SK-N-SH treated with all-trans-retinoic acid at 6 μM for 48 hours (cell line): Measurements from ENCODE around the gene KRTAP10-7.
A peak's percentile ranks its signal among the peaks of the same experiment; 100 is the strongest.

Source experiments
- ATAC-seq: fragments of 200-7000 bp; cut with Tn5 transposase; 3 replicates; pipeline ENCODE4 v1.9.1; 2020; ENCODE audit warnings: mild to moderate bottlenecking, moderate library complexity
- BACH2 ChIP-seq: fragments of 250-450 bp; sonication (Bioruptor Pico); IDR thresholded peaks from 2 replicates; pipeline ENCODE4 v1.9.0; 2021; ENCODE audit warnings: mild to moderate bottlenecking, borderline replicate concordance
- CSDC2 ChIP-seq: fragments of 250-450 bp; sonication (Bioruptor Pico); IDR thresholded peaks from 2 replicates; pipeline ENCODE4 v1.5.0; 2020; ENCODE audit warnings: mild to moderate bottlenecking, moderate library complexity
- ESRRG ChIP-seq: fragments of 250-450 bp; sonication (Bioruptor Pico); IDR thresholded peaks from 2 replicates; pipeline ENCODE4 v1.6.1; 2021; ENCODE audit warnings: mild to moderate bottlenecking
- GLIS3 ChIP-seq: fragments of 250-450 bp; sonication (Bioruptor Pico); IDR thresholded peaks from 2 replicates; pipeline ENCODE4 v1.5.0; 2020; ENCODE audit warnings: mild to moderate bottlenecking, moderate library complexity
- ISL1 ChIP-seq: fragments of 250-450 bp; sonication (Bioruptor Pico); IDR thresholded peaks from 2 replicates; pipeline ENCODE4 v2.1.2; 2022; ENCODE audit warnings: mild to moderate bottlenecking, moderate library complexity
- OSR1 ChIP-seq: fragments of 250-450 bp; sonication (Bioruptor Pico); IDR thresholded peaks from 2 replicates; pipeline ENCODE4 v1.8.0; 2022; ENCODE audit warnings: moderate library complexity, mild to moderate bottlenecking, inconsistent platforms
- PPARA ChIP-seq: fragments of 250-450 bp; sonication (Bioruptor Pico); IDR thresholded peaks from 2 replicates; pipeline ENCODE4 v1.5.0; 2020; ENCODE audit warnings: mild to moderate bottlenecking, borderline replicate concordance
- RARB ChIP-seq: fragments of 250-450 bp; sonication (Bioruptor Pico); IDR thresholded peaks from 2 replicates; pipeline ENCODE4 v1.8.0; 2021; ENCODE audit warnings: mild to moderate bottlenecking, moderate library complexity
- TCF4 ChIP-seq: fragments of 250-450 bp; sonication (Bioruptor Pico); IDR thresholded peaks from 2 replicates; pipeline ENCODE4 v1.8.0; 2021; ENCODE audit warnings: mild to moderate bottlenecking, moderate library complexity, borderline replicate concordance
- ZC3H10 ChIP-seq: fragments of 250-450 bp; sonication (Bioruptor Pico); IDR thresholded peaks from 2 replicates; pipeline ENCODE4 v1.5.1; 2021; ENCODE audit warnings: mild to moderate bottlenecking, moderate library complexity
- ZFP3 ChIP-seq: fragments of 250-450 bp; sonication (Bioruptor Pico); IDR thresholded peaks from 2 replicates; pipeline ENCODE4 v1.5.0; 2020; ENCODE audit warnings: mild to moderate bottlenecking, moderate library complexity
- ZFP30 ChIP-seq: fragments of 450-650 bp; formaldehyde crosslinking; IDR thresholded peaks from 2 replicates; pipeline ENCODE4 v1.5.0; 2022; ENCODE audit warnings: mild to moderate bottlenecking, moderate library complexity
- ZNF565 ChIP-seq: fragments of 450-650 bp; formaldehyde crosslinking; conservative IDR thresholded peaks from 2 replicates; pipeline ENCODE4 v1.5.0; 2020; ENCODE audit warnings: low read depth, mild to moderate bottlenecking, moderate library complexity
- ZNF70 ChIP-seq: fragments of 450-650 bp; formaldehyde crosslinking; IDR thresholded peaks from 2 replicates; pipeline ENCODE4 v1.5.0; 2020; ENCODE audit warnings: mild to moderate bottlenecking, moderate library complexity
- TF ChIP-seq, protein P1 (sequence below): fragments of 250-450 bp; sonication (Bioruptor Pico); IDR thresholded peaks from 2 replicates; pipeline ENCODE4 v1.5.1; 2021; ENCODE audit warnings: mild to moderate bottlenecking, moderate library complexity
- TF ChIP-seq, protein P2 (sequence below): fragments of 250-450 bp; sonication (Bioruptor Pico); IDR thresholded peaks from 2 replicates; pipeline ENCODE4 v1.5.0; 2020; ENCODE audit warnings: mild to moderate bottlenecking, moderate library complexity
- TF ChIP-seq, protein P3 (sequence below): fragments of 250-450 bp; sonication (Bioruptor Pico); IDR thresholded peaks from 2 replicates; pipeline ENCODE4 v1.8.0; 2021; ENCODE audit warnings: low read depth, mild to moderate bottlenecking, moderate library complexity, borderline replicate concordance
- TF ChIP-seq, protein P4 (sequence below): fragments of 250-450 bp; sonication (Bioruptor Pico); IDR thresholded peaks from 2 replicates; pipeline ENCODE4 v1.5.1; 2020; ENCODE audit warnings: low read depth, mild to moderate bottlenecking, moderate library complexity
- TF ChIP-seq, protein P5 (sequence below): fragments of 250-450 bp; sonication (Bioruptor Pico); IDR thresholded peaks from 2 replicates; pipeline ENCODE4 v1.8.0; 2020; ENCODE audit warnings: mild to moderate bottlenecking, moderate library complexity, borderline replicate concordance

KRTAP10-7 gene

GRCh38 chr21:44601596-44602462 is 1.4 kb downstream of the KRTAP10-7 start (continued):
- TF ChIP-seq, protein P1, sequence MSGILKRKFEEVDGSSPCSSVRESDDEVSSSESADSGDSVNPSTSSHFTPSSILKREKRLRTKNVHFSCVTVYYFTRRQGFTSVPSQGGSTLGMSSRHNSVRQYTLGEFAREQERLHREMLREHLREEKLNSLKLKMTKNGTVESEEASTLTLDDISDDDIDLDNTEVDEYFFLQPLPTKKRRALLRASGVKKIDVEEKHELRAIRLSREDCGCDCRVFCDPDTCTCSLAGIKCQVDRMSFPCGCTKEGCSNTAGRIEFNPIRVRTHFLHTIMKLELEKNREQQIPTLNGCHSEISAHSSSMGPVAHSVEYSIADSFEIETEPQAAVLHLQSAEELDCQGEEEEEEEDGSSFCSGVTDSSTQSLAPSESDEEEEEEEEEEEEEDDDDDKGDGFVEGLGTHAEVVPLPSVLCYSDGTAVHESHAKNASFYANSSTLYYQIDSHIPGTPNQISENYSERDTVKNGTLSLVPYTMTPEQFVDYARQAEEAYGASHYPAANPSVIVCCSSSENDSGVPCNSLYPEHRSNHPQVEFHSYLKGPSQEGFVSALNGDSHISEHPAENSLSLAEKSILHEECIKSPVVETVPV (CRISPR knock-in tag): no peak
- TF ChIP-seq, protein P2, sequence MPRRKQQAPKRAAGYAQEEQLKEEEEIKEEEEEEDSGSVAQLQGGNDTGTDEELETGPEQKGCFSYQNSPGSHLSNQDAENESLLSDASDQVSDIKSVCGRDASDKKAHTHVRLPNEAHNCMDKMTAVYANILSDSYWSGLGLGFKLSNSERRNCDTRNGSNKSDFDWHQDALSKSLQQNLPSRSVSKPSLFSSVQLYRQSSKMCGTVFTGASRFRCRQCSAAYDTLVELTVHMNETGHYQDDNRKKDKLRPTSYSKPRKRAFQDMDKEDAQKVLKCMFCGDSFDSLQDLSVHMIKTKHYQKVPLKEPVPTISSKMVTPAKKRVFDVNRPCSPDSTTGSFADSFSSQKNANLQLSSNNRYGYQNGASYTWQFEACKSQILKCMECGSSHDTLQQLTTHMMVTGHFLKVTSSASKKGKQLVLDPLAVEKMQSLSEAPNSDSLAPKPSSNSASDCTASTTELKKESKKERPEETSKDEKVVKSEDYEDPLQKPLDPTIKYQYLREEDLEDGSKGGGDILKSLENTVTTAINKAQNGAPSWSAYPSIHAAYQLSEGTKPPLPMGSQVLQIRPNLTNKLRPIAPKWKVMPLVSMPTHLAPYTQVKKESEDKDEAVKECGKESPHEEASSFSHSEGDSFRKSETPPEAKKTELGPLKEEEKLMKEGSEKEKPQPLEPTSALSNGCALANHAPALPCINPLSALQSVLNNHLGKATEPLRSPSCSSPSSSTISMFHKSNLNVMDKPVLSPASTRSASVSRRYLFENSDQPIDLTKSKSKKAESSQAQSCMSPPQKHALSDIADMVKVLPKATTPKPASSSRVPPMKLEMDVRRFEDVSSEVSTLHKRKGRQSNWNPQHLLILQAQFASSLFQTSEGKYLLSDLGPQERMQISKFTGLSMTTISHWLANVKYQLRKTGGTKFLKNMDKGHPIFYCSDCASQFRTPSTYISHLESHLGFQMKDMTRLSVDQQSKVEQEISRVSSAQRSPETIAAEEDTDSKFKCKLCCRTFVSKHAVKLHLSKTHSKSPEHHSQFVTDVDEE: no peak
- TF ChIP-seq ZC3H10 (CRISPR knock-in tag) (no peak), ZNF70 (CRISPR knock-in tag) (no peak)

- ATAC-seq: peak; percentile 25; the same call in 1 of the 3 replicates
- TF ChIP-seq, protein P1 (CRISPR knock-in tag): no peak
- TF ChIP-seq GLIS3 (CRISPR knock-in tag) (no peak), RARB (no peak), ZC3H10 (CRISPR knock-in tag) (no peak), TCF4 (CRISPR knock-in tag) (no peak), CSDC2 (CRISPR knock-in tag) (no peak), OSR1 (CRISPR knock-in tag) (no peak), ZNF70 (CRISPR knock-in tag) (no peak), ESRRG (CRISPR knock-in tag) (no peak), ZNF565 (CRISPR knock-in tag) (no peak), ISL1 (no peak), BACH2 (CRISPR knock-in tag) (no peak), ZFP30 (CRISPR knock-in tag) (no peak), PPARA (CRISPR knock-in tag) (no peak), ZFP3 (CRISPR knock-in tag) (no peak)
- TF ChIP-seq, protein P3, sequence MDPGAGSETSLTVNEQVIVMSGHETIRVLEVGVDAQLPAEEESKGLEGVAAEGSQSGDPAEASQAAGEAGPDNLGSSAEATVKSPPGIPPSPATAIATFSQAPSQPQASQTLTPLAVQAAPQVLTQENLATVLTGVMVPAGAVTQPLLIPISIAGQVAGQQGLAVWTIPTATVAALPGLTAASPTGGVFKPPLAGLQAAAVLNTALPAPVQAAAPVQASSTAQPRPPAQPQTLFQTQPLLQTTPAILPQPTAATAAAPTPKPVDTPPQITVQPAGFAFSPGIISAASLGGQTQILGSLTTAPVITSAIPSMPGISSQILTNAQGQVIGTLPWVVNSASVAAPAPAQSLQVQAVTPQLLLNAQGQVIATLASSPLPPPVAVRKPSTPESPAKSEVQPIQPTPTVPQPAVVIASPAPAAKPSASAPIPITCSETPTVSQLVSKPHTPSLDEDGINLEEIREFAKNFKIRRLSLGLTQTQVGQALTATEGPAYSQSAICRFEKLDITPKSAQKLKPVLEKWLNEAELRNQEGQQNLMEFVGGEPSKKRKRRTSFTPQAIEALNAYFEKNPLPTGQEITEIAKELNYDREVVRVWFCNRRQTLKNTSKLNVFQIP (CRISPR knock-in tag): no peak
- TF ChIP-seq, protein P4, sequence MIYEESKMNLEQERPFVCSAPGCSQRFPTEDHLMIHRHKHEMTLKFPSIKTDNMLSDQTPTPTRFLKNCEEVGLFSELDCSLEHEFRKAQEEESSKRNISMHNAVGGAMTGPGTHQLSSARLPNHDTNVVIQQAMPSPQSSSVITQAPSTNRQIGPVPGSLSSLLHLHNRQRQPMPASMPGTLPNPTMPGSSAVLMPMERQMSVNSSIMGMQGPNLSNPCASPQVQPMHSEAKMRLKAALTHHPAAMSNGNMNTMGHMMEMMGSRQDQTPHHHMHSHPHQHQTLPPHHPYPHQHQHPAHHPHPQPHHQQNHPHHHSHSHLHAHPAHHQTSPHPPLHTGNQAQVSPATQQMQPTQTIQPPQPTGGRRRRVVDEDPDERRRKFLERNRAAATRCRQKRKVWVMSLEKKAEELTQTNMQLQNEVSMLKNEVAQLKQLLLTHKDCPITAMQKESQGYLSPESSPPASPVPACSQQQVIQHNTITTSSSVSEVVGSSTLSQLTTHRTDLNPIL (CRISPR knock-in tag): no peak
- TF ChIP-seq, protein P2: no peak
- TF ChIP-seq, protein P5, sequence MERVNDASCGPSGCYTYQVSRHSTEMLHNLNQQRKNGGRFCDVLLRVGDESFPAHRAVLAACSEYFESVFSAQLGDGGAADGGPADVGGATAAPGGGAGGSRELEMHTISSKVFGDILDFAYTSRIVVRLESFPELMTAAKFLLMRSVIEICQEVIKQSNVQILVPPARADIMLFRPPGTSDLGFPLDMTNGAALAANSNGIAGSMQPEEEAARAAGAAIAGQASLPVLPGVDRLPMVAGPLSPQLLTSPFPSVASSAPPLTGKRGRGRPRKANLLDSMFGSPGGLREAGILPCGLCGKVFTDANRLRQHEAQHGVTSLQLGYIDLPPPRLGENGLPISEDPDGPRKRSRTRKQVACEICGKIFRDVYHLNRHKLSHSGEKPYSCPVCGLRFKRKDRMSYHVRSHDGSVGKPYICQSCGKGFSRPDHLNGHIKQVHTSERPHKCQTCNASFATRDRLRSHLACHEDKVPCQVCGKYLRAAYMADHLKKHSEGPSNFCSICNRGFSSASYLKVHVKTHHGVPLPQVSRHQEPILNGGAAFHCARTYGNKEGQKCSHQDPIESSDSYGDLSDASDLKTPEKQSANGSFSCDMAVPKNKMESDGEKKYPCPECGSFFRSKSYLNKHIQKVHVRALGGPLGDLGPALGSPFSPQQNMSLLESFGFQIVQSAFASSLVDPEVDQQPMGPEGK (CRISPR knock-in tag): no peak
Measured at GRCh38 chr21:44602463-44602850, 2.1 kb downstream of the KRTAP10-7 start.
